ENCODE data around the gene SHC4. TPM values are rescaled to one million over a fixed set of nuclear protein-coding genes. Genes with fewer than 3 reads are reported as not detected.

Gene SHC4
- polyA plus RNA-seq, 1 donor from 2014 or later: 4.5 TPM

DNA sequence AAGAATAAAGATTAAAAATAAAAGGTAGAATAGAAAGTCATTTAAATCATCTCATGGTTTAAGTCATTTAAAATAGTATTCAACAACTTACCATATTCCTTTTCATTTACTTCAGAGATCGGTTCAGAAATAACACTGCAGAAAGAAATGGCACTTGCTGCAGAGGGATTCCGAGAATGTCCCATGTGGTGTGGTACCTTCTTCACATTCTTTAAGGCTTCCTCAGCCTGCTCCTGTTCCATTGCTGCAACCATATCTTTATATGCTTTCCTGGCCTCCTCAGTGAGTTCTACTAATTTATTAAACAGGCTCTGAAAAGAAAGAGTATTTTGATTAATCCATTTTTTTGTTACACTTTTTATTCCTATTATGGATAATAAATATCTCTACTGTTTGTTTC, 32.6 kb upstream of the SHC4 start:
- Histone ChIP-seq H3K4me3 (ENCODE audit: low read length) (no peak overlapping the region), H3K27ac (ENCODE audit: low read length) (no peak overlapping the region), H3K36me3 (ENCODE audit: insufficient read depth, low read length) (peaks cover 25% of the 10 kb centered on the region), H3K9me3 (ENCODE audit: low read length) (no peaks in the 10 kb centered on the region), H3K9me2 (ENCODE audit: insufficient read depth, low read length) (no peaks in the 10 kb centered on the region), H3F3A (ENCODE audit: insufficient read depth, low read length, poor library complexity, severe bottlenecking) (no peaks in the 10 kb centered on the region), H3K27me3 (ENCODE audit: insufficient read depth, low read depth, low read length) (no peaks in the 10 kb centered on the region), H3K79me2 (replicated peaks; ENCODE audit: insufficient read depth, low read length) (no peaks in the 10 kb centered on the region), H3K9ac (ENCODE audit: low read length) (no peak overlapping the region), H4K20me1 (ENCODE audit: insufficient read depth) (no peaks in the 10 kb centered on the region), H3K4me2 (ENCODE audit: low read length) (no peak overlapping the region), H2AFZ (ENCODE audit: low read depth, low read length) (no peak overlapping the region)
- no peak for TF ChIP-seq EZH2 (IDR thresholded peaks at IDR 0.05; ENCODE audit: borderline replicate concordance, insufficient read depth, low read length, poor library complexity, severe bottlenecking)
- no peak for TF ChIP-seq POLR2AphosphoS5 (IDR thresholded peaks at IDR 0.05)

DNA sequence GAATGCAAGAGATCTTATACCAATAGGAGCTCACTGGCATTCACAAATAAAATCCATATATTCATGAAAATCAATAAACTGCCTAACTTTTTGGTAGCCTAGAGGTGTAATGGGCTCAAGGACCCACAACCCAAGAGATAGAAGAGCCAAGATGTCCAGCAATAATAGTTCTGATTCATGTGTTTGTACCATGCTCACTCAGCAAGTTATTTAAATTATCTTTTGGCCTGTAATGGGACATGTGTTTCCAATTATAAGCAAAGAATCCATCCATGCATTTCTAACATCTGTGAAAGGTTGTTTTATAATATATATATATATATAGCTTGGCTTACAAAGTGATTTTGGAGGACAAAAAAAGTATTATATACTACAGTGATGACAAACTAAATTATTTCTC, 29.7 kb upstream of the SHC4 start:
- peaks cover 21% of the 10 kb centered on the region for H3K36me3 ChIP-seq (ENCODE audit: insufficient read depth, low read length)
- H3K9ac ChIP-seq (ENCODE audit: low read length): no peak overlapping the region
- H4K20me1 ChIP-seq (ENCODE audit: insufficient read depth): no peaks in the 10 kb centered on the region
- no peak overlapping the region for H2AFZ ChIP-seq (ENCODE audit: low read depth, low read length)
- H3K4me2 ChIP-seq (ENCODE audit: low read length): no peak overlapping the region
- TF ChIP-seq MXI1 (conservative IDR thresholded peaks at IDR 0.05; ENCODE audit: poor library complexity, severe bottlenecking) (no peak), EP300 (conservative IDR thresholded peaks at IDR 0.05; ENCODE audit: poor library complexity, severe bottlenecking) (no peak), POLR2AphosphoS5 (IDR thresholded peaks at IDR 0.05) (no peak), TAF1 (IDR thresholded peaks at IDR 0.05; ENCODE audit: low read depth) (no peak), RAD21 (conservative IDR thresholded peaks at IDR 0.05) (no peak), EZH2 (IDR thresholded peaks at IDR 0.05; ENCODE audit: borderline replicate concordance, insufficient read depth, low read length, poor library complexity, severe bottlenecking) (no peak), CTCF (IDR thresholded peaks at IDR 0.05; ENCODE audit: poor library complexity, severe bottlenecking) (no peak), SMC3 (conservative IDR thresholded peaks at IDR 0.05; ENCODE audit: poor library complexity) (no peak)
- TF ChIP-seq, protein P1, sequence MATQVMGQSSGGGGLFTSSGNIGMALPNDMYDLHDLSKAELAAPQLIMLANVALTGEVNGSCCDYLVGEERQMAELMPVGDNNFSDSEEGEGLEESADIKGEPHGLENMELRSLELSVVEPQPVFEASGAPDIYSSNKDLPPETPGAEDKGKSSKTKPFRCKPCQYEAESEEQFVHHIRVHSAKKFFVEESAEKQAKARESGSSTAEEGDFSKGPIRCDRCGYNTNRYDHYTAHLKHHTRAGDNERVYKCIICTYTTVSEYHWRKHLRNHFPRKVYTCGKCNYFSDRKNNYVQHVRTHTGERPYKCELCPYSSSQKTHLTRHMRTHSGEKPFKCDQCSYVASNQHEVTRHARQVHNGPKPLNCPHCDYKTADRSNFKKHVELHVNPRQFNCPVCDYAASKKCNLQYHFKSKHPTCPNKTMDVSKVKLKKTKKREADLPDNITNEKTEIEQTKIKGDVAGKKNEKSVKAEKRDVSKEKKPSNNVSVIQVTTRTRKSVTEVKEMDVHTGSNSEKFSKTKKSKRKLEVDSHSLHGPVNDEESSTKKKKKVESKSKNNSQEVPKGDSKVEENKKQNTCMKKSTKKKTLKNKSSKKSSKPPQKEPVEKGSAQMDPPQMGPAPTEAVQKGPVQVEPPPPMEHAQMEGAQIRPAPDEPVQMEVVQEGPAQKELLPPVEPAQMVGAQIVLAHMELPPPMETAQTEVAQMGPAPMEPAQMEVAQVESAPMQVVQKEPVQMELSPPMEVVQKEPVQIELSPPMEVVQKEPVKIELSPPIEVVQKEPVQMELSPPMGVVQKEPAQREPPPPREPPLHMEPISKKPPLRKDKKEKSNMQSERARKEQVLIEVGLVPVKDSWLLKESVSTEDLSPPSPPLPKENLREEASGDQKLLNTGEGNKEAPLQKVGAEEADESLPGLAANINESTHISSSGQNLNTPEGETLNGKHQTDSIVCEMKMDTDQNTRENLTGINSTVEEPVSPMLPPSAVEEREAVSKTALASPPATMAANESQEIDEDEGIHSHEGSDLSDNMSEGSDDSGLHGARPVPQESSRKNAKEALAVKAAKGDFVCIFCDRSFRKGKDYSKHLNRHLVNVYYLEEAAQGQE (IDR thresholded peaks at IDR 0.05; ENCODE audit: borderline replicate concordance): no peak
- no peaks in the 10 kb centered on the region for H3K9me3 ChIP-seq (ENCODE audit: low read length)
- H3K4me3 ChIP-seq (ENCODE audit: low read length): no peak overlapping the region
- no peaks in the 10 kb centered on the region for H3K9me2 ChIP-seq (ENCODE audit: insufficient read depth, low read length)
- H3F3A ChIP-seq (ENCODE audit: insufficient read depth, low read length, poor library complexity, severe bottlenecking): no peaks in the 10 kb centered on the region
- no peak overlapping the region for H3K27ac ChIP-seq (ENCODE audit: low read length)
- H3K79me2 ChIP-seq (replicated peaks; ENCODE audit: insufficient read depth, low read length): no peaks in the 10 kb centered on the region
- H3K27me3 ChIP-seq (ENCODE audit: insufficient read depth, low read depth, low read length): no peaks in the 10 kb centered on the region

GRCh38 chr15:48992545-48992944, 28.8 kb upstream of the SHC4 start:
- no peaks in the 10 kb centered on the region for H3F3A ChIP-seq (ENCODE audit: insufficient read depth, low read length, poor library complexity, severe bottlenecking)
- no peak overlapping the region for H3K27ac ChIP-seq (ENCODE audit: low read length)
- H3K27me3 ChIP-seq (ENCODE audit: insufficient read depth, low read depth, low read length): no peaks in the 10 kb centered on the region
- peaks cover 24% of the 10 kb centered on the region for H3K36me3 ChIP-seq (ENCODE audit: insufficient read depth, low read length)
- H3K79me2 ChIP-seq (replicated peaks; ENCODE audit: insufficient read depth, low read length): no peaks in the 10 kb centered on the region
- H3K4me2 ChIP-seq (ENCODE audit: low read length): no peak overlapping the region
- H3K9me2 ChIP-seq (ENCODE audit: insufficient read depth, low read length): no peaks in the 10 kb centered on the region
- H3K4me3 ChIP-seq (ENCODE audit: low read length): no peak overlapping the region
- TF ChIP-seq TAF1 (IDR thresholded peaks at IDR 0.05; ENCODE audit: low read depth) (no peak), MXI1 (conservative IDR thresholded peaks at IDR 0.05; ENCODE audit: poor library complexity, severe bottlenecking) (no peak), RAD21 (conservative IDR thresholded peaks at IDR 0.05) (no peak), EZH2 (IDR thresholded peaks at IDR 0.05; ENCODE audit: borderline replicate concordance, insufficient read depth, low read length, poor library complexity, severe bottlenecking) (no peak), CTCF (IDR thresholded peaks at IDR 0.05; ENCODE audit: poor library complexity, severe bottlenecking) (no peak), POLR2AphosphoS5 (IDR thresholded peaks at IDR 0.05) (no peak), SMC3 (conservative IDR thresholded peaks at IDR 0.05; ENCODE audit: poor library complexity) (no peak), EP300 (conservative IDR thresholded peaks at IDR 0.05; ENCODE audit: poor library complexity, severe bottlenecking) (no peak)
- TF ChIP-seq, protein P1 (IDR thresholded peaks at IDR 0.05; ENCODE audit: borderline replicate concordance): no peak
- no peaks in the 10 kb centered on the region for H4K20me1 ChIP-seq (ENCODE audit: insufficient read depth)
- H3K9me3 ChIP-seq (ENCODE audit: low read length): no peaks in the 10 kb centered on the region
- H2AFZ ChIP-seq (ENCODE audit: low read depth, low read length): no peak overlapping the region
- no peak overlapping the region for H3K9ac ChIP-seq (ENCODE audit: low read length)
